ENCODE results near the gene CADM1. TPM values are rescaled to one million over a fixed set of nuclear protein-coding genes. Genes with fewer than 3 reads are reported as not detected.

CADM1 gene
- total and polyA plus RNA-seq, 9 of the 15 experiments (the other 6 are each of a cell fraction or from before 2014, with no cell fraction given) = 0.42 TPM; not detected in 8

- WGBS (ENCODE audit: insufficient coverage, low coverage, missing lambda C conversion rate) = 0% methylated on average over 4 of the region's 4 CpGs
- BruUV-seq (replicated peaks) = no TSS peak
These were observed 228.0 kb downstream of the CADM1 start for GRCh38 chr11:115276191-115276590.

GRCh38 chr11:115275045-115275444 lies 229.2 kb downstream of the CADM1 start:
- Histone ChIP-seq H3K4me2 (ENCODE audit: insufficient read depth, low read length) (no peak overlapping the region), H3K79me2 (ENCODE audit: control insufficient read depth, insufficient read depth, low read length) (no peaks in the 10 kb centered on the region), H3K4me1 (replicated peaks in 1 of 2; ENCODE audit: control insufficient read depth in 2 of 2, insufficient read depth in 2 of 2, low read length in 2 of 2) (no peaks in the 10 kb centered on the region), H3K36me3 (ENCODE audit: control insufficient read depth, insufficient read depth, low read length) (no peaks in the 10 kb centered on the region), H3K27me3 (ENCODE audit: control insufficient read depth in 2 of 2, insufficient read depth in 2 of 2, low read length in 2 of 2) (no peaks in the 10 kb centered on the region), H3K27ac (ENCODE audit: extremely low read depth, low read depth, low read length) (no peak overlapping the region), H3K9ac (ENCODE audit: insufficient read depth in 1 of 2, low read depth in 2 of 2, low read length in 2 of 2) (no peak overlapping the region), H3K4me3 (no peak overlapping the region), H4K20me1 (replicated peaks; ENCODE audit: control insufficient read depth, insufficient read depth, low read length) (no peaks in the 10 kb centered on the region), H2AFZ (ENCODE audit: low read depth, low read length) (no peak overlapping the region), H3K9me3 (replicated peaks; ENCODE audit: control insufficient read depth, insufficient read depth, low read depth, low read length) (no peaks in the 10 kb centered on the region), H3K9me1 (ENCODE audit: control insufficient read depth, insufficient read depth, low read length) (no peaks in the 10 kb centered on the region)
- WGBS (ENCODE audit: insufficient coverage, low coverage, missing lambda C conversion rate) = 0% methylated on average over 11 of the region's 11 CpGs
- DNase-seq (ENCODE audit: extremely low read depth in 1 of 4, low spot score in 3 of 4) (no peak), ATAC-seq (no peak), FAIRE-seq (no peak)
- ChIA-PET POLR2A (no interaction called here), CTCF (ENCODE audit: low intra/inter-chr PET ratio) (no interaction called here)
- BruUV-seq (replicated peaks) = no TSS peak
- in situ Hi-C loops (cut with MboI) = no loop called here
- intact Hi-C loops (cut with micrococcal nuclease) = no loop called here
- TF ChIP-seq TSC22D4 (tag; IDR thresholded peaks at IDR 0.05) (no peak), HNRNPL (IDR thresholded peaks at IDR 0.05; ENCODE audit: low read depth, low read length) (no peak), EGR1 (conservative IDR thresholded peaks at IDR 0.05) (no peak), ZNF318 (IDR thresholded peaks at IDR 0.05; ENCODE audit: borderline replicate concordance in 1 of 2, low read depth in 1 of 2) (no peak)

More at GRCh38 chr11:115276191-115276590, 228.0 kb downstream of the CADM1 start:
- ChIA-PET CTCF (ENCODE audit: low intra/inter-chr PET ratio) (no interaction called here), POLR2A (no interaction called here)
- no peak overlapping the region for H3K4me3 ChIP-seq
- DNase-seq (ENCODE audit: extremely low read depth in 1 of 4, low spot score in 3 of 4) (no peak), FAIRE-seq (no peak), ATAC-seq (no peak)
- H3K27ac ChIP-seq (ENCODE audit: extremely low read depth, low read depth, low read length) = no peak overlapping the region
- TF ChIP-seq, protein P1, sequence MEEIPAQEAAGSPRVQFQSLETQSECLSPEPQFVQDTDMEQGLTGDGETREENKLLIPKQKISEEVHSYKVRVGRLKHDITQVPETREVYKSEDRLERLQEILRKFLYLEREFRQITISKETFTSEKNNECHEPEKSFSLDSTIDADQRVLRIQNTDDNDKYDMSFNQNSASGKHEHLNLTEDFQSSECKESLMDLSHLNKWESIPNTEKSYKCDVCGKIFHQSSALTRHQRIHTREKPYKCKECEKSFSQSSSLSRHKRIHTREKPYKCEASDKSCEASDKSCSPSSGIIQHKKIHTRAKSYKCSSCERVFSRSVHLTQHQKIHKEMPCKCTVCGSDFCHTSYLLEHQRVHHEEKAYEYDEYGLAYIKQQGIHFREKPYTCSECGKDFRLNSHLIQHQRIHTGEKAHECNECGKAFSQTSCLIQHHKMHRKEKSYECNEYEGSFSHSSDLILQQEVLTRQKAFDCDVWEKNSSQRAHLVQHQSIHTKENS (CRISPR knock-in tag; IDR thresholded peaks at IDR 0.05) = no peak
- no peak for TF ChIP-seq BDP1 (IDR thresholded peaks at IDR 0.05; ENCODE audit: insufficient read depth, insufficient read length)
- TF ChIP-seq ZNF436 (CRISPR knock-in tag; IDR thresholded peaks at IDR 0.05) = no peak
- H3K9ac ChIP-seq (ENCODE audit: insufficient read depth in 1 of 2, low read depth in 2 of 2, low read length in 2 of 2) = no peak overlapping the region
- no peak overlapping the region for H2AFZ ChIP-seq (ENCODE audit: low read depth, low read length)
- H3K9me1 ChIP-seq (ENCODE audit: control insufficient read depth, insufficient read depth, low read length) = no peaks in the 10 kb centered on the region
- H3K79me2 ChIP-seq (ENCODE audit: control insufficient read depth, insufficient read depth, low read length) = no peaks in the 10 kb centered on the region
- no peaks in the 10 kb centered on the region for H3K9me3 ChIP-seq (replicated peaks; ENCODE audit: control insufficient read depth, insufficient read depth, low read depth, low read length)
- no peaks in the 10 kb centered on the region for H4K20me1 ChIP-seq (replicated peaks; ENCODE audit: control insufficient read depth, insufficient read depth, low read length)
- intact Hi-C loops (cut with micrococcal nuclease) = no loop called here
- in situ Hi-C loops (cut with MboI) = no loop called here
- H3K36me3 ChIP-seq (ENCODE audit: control insufficient read depth, insufficient read depth, low read length) = no peaks in the 10 kb centered on the region
- H3K4me2 ChIP-seq (ENCODE audit: insufficient read depth, low read length) = no peak overlapping the region
- no peaks in the 10 kb centered on the region for H3K27me3 ChIP-seq (ENCODE audit: control insufficient read depth in 2 of 2, insufficient read depth in 2 of 2, low read length in 2 of 2)
- H3K4me1 ChIP-seq (replicated peaks in 1 of 2; ENCODE audit: control insufficient read depth in 2 of 2, insufficient read depth in 2 of 2, low read length in 2 of 2) = no peaks in the 10 kb centered on the region

All from K562 (cell line).